ENCODE measurements around the gene KCNN3. TPM values are rescaled to one million over a fixed set of nuclear protein-coding genes. Genes with fewer than 3 reads are reported as not detected.

The KCNN3 gene
- total and polyA plus RNA-seq, 2 of the 13 experiments (the other 11 are each of a cell fraction or from before 2014, with no cell fraction given) = not detected

- Histone ChIP-seq H3K9ac (ENCODE audit: insufficient read depth, low read depth, low read length) (no peak overlapping the region), H3K4me2 (ENCODE audit: low read depth, low read length) (no peak overlapping the region), H3K79me2 (ENCODE audit: insufficient read depth, low read length) (no peaks in the 10 kb centered on the region), H3K27me3 (ENCODE audit: control insufficient read depth in 1 of 2, insufficient read depth in 2 of 2, low read length in 2 of 2) (peaks cover 0 to 29% of the 10 kb centered on the region in 2 experiments; a peak in 3 of 5 replicates), H4K20me1 (ENCODE audit: insufficient read depth, low read length) (no peaks in the 10 kb centered on the region), H3K36me3 (replicated peaks in 1 of 2; ENCODE audit: control insufficient read depth in 1 of 2, insufficient read depth in 2 of 2, low read length in 2 of 2) (no peaks in the 10 kb centered on the region), H3K27ac (ENCODE audit: extremely low read length, insufficient read depth, low read length) (no peak overlapping the region), H3K4me3 (replicated peaks in 1 of 3; ENCODE audit: insufficient read depth in 1 of 3, low read depth in 2 of 3, low read length in 3 of 3) (no peak overlapping the region), H3K9me3 (ENCODE audit: low read length) (no peaks in the 10 kb centered on the region), H2AFZ (ENCODE audit: low read length) (no peak overlapping the region), H3K4me1 (ENCODE audit: insufficient read depth, low read length) (peaks cover 30% of the 10 kb centered on the region)
- 61% methylated on average over 9 of the region's 9 CpGs for WGBS (ENCODE audit: low lambda C conversion rate)
- ChIA-PET CTCF (ENCODE audit: low intra/inter-chr PET ratio, low total read pairs) (no interaction called here), POLR2A (no interaction called here)
- DNase-seq (ENCODE audit: low spot score) (no peak), ATAC-seq (no peak), FAIRE-seq (no peak)
- in situ Hi-C loops (cut with HindIII; ENCODE audit: extremely low pct_ligation_motif_present, low pct_unique_long_range_greater_than_20kb) (loop anchor here (10.0 kb wide), 2 partner anchors 209 to 309 kb away; partner anchors contain the start of gene CHRNB2), intact Hi-C loops (cut with micrococcal nuclease; ENCODE audit: unreplicated experiment) (no loop called here)
- no TSS peak for BruUV-seq (replicated peaks)
- TF ChIP-seq ZNF83 (CRISPR knock-in tag; IDR thresholded peaks at IDR 0.05; ENCODE audit: borderline replicate concordance) (no peak), CHD2 (IDR thresholded peaks at IDR 0.05; ENCODE audit: low read depth, low read length) (no peak)
Observed at GRCh38 chr1:154873321-154873950, 3.4 kb upstream of the KCNN3 start.

DNA sequence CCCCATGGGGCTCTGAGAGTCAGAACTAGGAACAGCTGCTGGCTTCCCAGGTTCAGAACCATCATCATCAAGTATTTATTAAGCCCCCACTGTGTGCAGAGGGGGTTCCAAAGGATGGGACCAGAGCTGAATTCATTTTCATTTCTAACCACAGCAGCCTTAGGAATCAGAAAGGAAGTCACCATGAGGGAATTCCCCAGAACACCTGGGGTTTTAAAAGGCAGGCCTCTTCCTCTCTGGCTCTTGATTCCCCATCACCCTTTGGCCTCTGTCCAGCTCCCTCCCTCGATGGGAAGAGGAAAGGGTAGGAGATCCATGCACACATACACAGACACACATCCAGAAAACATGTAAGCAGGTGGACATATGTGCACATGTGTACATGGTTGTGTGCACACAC is 1.3 kb upstream of the KCNN3 start:
- Histone ChIP-seq H3K4me2 (ENCODE audit: low read depth, low read length) (no peak overlapping the region), H2AFZ (ENCODE audit: low read length) (no peak overlapping the region), H3K27me3 (ENCODE audit: control insufficient read depth in 1 of 2, insufficient read depth in 2 of 2, low read length in 2 of 2) (peaks cover 0 to 43% of the 10 kb centered on the region in 2 experiments; a peak in 3 of 5 replicates), H3K27ac (ENCODE audit: extremely low read length, insufficient read depth, low read length) (no peak overlapping the region), H3K9me3 (ENCODE audit: low read length) (no peaks in the 10 kb centered on the region), H4K20me1 (ENCODE audit: insufficient read depth, low read length) (no peaks in the 10 kb centered on the region), H3K4me3 (replicated peaks in 1 of 3; ENCODE audit: insufficient read depth in 1 of 3, low read depth in 2 of 3, low read length in 3 of 3) (no peak overlapping the region), H3K9ac (ENCODE audit: insufficient read depth, low read depth, low read length) (no peak overlapping the region), H3K36me3 (replicated peaks in 1 of 2; ENCODE audit: control insufficient read depth in 1 of 2, insufficient read depth in 2 of 2, low read length in 2 of 2) (no peaks in the 10 kb centered on the region), H3K4me1 (ENCODE audit: insufficient read depth, low read length) (peaks cover 14% of the 10 kb centered on the region), H3K79me2 (ENCODE audit: insufficient read depth, low read length) (no peaks in the 10 kb centered on the region)
- no peak for FAIRE-seq
- WGBS (ENCODE audit: low lambda C conversion rate) = 0% methylated on average over 1 of the region's 1 CpG
- intact Hi-C loops (cut with micrococcal nuclease; ENCODE audit: unreplicated experiment) = no loop called here
- CTCF ChIA-PET (ENCODE audit: low intra/inter-chr PET ratio, low total read pairs) = no interaction called here
- in situ Hi-C loops (cut with HindIII; ENCODE audit: extremely low pct_ligation_motif_present, low pct_unique_long_range_greater_than_20kb) = loop anchor here (10.0 kb wide), 2 partner anchors 207 to 307 kb away; partner anchors contain the start of gene CHRNB2
- POLR2A ChIA-PET = no interaction called here
- no peak for DNase-seq (ENCODE audit: low spot score)
- BruUV-seq (replicated peaks) = no TSS peak
- ATAC-seq = no peak
- no peak for TF ChIP-seq ZNF839 (CRISPR knock-in tag; IDR thresholded peaks at IDR 0.05; ENCODE audit: borderline replicate concordance)
- no peak for TF ChIP-seq HIVEP1 (CRISPR knock-in tag; IDR thresholded peaks at IDR 0.05)
- TF ChIP-seq, protein P1, sequence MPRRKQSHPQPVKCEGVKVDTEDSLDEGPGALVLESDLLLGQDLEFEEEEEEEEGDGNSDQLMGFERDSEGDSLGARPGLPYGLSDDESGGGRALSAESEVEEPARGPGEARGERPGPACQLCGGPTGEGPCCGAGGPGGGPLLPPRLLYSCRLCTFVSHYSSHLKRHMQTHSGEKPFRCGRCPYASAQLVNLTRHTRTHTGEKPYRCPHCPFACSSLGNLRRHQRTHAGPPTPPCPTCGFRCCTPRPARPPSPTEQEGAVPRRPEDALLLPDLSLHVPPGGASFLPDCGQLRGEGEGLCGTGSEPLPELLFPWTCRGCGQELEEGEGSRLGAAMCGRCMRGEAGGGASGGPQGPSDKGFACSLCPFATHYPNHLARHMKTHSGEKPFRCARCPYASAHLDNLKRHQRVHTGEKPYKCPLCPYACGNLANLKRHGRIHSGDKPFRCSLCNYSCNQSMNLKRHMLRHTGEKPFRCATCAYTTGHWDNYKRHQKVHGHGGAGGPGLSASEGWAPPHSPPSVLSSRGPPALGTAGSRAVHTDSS (CRISPR knock-in tag; conservative IDR thresholded peaks at IDR 0.05) = no peak
- no peak for TF ChIP-seq ZSCAN22 (CRISPR knock-in tag; IDR thresholded peaks at IDR 0.05)
- no peak for TF ChIP-seq ERF (CRISPR knock-in tag; IDR thresholded peaks at IDR 0.05)
- no peak for TF ChIP-seq MTF1 (CRISPR knock-in tag; IDR thresholded peaks at IDR 0.05)
- no peak for TF ChIP-seq MYNN (CRISPR knock-in tag; IDR thresholded peaks at IDR 0.05; ENCODE audit: low read depth)
- no peak for TF ChIP-seq NFE2L1 (CRISPR knock-in tag; IDR thresholded peaks at IDR 0.05; ENCODE audit: borderline replicate concordance)
- TF ChIP-seq RFX3 (CRISPR knock-in tag; IDR thresholded peaks at IDR 0.05) = no peak
- TF ChIP-seq ZMYM4 (CRISPR knock-in tag; IDR thresholded peaks at IDR 0.05) = no peak
- no peak for TF ChIP-seq ZSCAN31 (CRISPR knock-in tag; IDR thresholded peaks at IDR 0.05; ENCODE audit: low read depth)

Measured in HepG2 (cell line).